ENCODE results near the gene ACAN.

The ACAN gene

DNA sequence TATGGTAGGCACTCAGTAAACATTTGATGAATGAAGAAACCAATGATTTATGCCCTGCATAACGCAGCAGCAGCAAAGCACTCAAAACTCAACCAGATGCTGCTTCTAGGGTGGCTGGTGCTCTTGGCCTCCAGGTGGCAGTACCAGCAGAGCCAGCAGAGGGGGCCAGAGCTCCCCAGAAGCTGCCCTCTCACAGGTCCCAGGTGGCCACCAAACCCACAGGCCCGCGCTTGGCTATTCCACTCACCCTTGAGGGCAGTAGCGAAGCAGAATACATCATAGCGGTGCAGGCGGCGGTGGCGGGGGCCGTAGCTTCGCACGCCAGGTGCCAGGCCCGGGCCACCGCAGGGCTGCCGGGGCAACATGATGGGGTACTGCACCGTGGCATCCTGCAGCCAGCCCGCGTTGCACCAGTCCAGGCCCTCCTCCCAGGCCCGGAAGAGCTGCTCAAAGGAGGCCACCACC, 75.5 kb downstream of the ACAN start:
- DNase-seq = peak; percentile 56

GRCh38 chr15:88880944-88881740, 77.9 kb downstream of the ACAN start:
- no peak for DNase-seq

GRCh38 chr15:88881775-88882174, 78.5 kb downstream of the ACAN start:
- DNase-seq = peak; percentile 24

DNA sequence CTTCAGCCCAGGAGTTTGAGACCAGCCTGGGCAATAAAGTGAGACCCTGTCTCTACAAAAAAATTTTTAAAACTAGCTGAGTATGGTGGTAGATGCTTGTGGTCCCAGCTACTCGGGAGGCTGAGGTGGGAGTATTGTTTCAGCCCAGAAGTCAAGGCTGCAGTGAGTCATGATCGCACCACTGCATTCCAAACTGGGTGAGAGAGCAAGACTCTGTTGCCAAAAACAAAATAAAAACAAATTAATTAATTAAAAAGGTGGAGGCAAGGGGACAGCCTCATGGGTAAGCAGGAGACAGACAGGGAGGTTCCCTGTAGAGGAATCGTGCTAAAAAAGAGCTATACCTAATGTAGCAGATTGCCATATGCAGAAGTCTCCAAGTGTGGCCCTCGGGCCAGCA, 79.5 kb downstream of the ACAN start:
- DNase-seq = peak; percentile 53

GRCh38 chr15:88887068-88887580, 83.9 kb downstream of the ACAN start:
- DNase-seq = no peak

DNA sequence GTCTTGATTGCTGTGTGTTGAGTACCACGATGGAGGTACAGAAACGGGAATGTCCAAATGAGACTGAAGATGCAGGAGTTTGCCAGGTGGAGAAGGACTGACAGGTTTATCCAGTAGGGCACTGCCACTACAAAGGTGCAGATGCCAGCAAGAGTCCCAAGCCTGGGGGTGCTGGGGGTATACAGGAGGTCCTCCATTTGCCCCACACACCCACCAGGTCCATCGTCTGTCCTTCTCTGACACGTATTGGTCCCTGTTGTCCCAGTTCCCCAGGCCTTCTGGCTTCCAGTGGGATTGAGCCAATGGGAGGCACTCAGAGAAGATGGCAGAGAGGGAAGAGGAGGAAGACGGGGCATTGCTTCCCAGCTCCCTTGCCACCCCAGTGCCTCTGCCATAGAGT, 85.5 kb downstream of the ACAN start:
- no peak for DNase-seq

- peak; percentile 48 for DNase-seq
These were observed 87.3 kb downstream of the ACAN start for GRCh38 chr15:88890495-88890894.

DNA sequence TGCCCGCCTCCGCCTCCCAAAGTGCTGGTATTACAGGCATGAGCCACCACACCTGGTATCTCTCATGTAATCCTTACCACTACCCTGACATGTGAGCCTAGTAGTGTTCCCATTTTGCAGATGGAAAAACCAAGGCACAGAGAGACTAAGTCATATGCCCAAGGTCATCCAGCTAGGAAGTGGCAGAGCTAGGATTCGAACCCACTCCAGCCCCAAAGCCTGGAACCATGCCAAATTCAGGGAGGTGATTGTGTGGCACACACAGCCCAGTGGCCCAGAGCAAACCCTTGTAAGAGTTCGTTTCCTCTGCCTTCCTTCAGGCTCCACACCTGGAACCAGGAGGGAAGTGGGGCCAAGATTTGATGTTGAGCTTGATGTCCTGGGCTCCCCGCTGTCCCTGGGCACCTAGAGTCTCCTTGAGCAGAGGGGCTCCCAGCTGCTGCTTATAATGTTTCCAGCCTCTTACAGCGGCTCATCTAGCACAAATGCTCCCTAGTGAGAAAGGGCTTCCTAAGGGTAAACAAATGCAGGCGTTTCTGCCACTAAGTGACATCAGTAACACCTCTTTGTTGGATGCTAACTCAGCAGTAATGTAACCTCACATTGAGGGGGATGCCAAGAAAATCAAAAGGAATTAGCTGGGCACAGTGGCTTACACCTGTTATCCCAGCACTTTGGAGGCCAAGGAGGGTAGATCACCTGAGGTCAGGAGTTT, 88.5 kb downstream of the ACAN start:
- no peak for DNase-seq

DNA sequence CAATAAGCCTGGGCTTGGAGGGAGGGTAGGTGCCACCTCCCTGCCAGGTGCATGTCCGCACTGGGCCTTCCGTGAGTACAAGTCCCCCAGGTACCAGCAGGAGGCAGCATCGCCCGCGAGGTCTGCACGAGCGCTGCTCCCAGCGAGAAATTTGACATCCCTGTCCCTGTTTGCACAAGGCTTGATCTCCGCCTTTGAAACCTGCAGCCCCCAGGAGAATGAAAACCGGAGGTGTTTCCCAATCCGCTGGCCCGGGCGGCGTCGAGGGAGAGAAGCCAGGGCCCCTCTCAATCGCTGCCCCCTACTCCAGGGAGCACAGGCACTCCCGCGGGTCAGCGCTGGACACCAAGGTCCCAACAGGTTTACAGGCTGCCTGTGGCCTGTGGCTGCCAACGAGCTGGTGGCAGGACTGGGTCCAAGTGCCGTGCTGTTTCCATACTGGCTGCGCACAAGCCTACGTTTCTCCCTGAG, 91.1 kb downstream of the ACAN start:
- DNase-seq = peak; percentile 18

DNA sequence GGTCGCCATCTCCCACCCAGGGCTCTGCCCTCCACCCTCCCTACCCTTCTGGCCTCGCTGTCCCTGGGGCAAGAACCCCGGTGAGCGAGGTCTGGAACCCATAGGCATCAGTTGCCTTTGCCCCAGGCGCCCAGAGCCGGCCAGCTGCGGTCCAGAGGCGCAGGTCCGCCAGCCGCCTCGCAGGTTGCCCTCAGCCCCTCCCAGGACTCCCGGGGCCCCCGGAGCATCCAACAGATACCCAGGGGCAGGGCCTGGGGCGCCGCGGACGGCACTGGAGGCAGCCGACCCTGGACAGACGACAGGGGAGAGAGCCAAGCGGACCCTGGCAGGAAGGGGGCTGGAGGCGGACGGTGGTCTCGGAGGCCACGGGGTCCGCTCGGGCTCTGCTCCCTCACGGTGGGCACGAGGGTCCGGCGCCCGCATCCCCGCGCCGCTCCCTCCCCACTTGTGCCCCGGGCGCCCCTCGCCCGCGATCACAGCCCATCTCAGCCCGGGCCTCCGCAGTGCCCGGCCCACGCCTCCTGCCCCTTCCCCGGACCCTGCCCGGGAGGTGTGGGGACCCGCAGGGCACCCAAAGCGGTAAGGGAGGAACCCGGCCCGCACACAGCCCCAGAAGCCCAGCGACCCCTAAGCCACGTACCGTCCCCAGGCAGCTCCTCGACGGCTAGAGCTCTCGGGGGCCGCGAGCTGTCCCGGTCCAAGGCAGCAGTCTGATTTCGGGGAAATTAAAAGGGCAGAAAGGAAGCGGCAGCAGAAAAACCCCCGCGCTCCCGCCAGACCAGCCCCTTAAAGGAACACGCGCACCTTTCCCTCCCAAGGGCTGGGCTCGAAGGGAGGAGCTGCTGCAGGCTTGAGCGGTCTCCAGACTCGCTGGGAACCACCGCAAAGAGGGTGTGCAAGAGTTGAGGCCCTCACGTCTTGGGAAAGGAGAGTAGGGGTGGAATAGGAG, 91.9 kb downstream of the ACAN start, which contains the start of gene HAPLN3:
TSS of gene HAPLN3 (minus strand) at position 726 of the 949 bp plus-strand sequence. CDS start 8,246 bp downstream, outside the sequence.
- peak; percentile 40 for DNase-seq

- DNase-seq = no peak
These were observed 93.2 kb downstream of the ACAN start for GRCh38 chr15:88896333-88897033.

- no peak for DNase-seq
These were observed 93.9 kb downstream of the ACAN start for GRCh38 chr15:88897142-88897455.

DNA sequence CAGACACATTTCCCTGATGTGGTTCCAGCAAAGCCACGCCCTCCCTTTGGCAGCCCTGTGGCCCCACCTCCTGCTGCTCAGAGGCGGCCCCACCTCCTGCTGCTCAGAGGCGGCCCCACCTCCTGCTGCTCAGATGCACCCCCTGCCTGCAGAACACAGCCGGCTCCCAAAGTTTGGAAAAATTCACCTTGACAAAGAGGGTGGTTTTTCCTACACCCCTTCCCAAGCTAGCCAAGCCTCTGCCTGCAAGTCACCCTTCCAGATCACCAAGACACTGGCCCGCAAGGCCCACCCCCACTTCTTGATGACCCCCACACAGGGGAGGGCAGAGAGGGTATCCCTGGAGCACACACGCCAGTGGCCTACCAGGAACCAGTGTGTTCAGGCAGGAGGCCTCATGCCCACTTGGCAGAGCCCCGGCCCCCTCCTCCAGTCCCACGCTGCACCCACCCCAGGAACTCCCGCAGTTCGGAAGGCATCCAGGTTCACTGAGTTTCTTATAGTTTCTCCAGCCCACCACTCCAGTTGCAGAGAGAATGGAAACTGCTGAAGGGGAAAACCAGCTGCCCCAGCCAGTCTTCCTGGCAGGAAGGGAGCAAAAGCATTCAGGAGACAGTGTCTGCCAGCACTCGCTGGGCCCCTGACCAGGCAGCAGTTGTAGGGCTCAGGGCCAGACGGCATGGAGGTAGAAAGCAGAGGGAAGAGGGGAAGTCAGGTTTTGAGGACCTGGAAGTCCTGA, 94.4 kb downstream of the ACAN start:
- DNase-seq = peak; percentile 83

GRCh38 chr15:88898736-88899135, 95.5 kb downstream of the ACAN start:
- DNase-seq = no peak

- DNase-seq = no peak
These were observed 96.0 kb downstream of the ACAN start for GRCh38 chr15:88899251-88899650.

DNA sequence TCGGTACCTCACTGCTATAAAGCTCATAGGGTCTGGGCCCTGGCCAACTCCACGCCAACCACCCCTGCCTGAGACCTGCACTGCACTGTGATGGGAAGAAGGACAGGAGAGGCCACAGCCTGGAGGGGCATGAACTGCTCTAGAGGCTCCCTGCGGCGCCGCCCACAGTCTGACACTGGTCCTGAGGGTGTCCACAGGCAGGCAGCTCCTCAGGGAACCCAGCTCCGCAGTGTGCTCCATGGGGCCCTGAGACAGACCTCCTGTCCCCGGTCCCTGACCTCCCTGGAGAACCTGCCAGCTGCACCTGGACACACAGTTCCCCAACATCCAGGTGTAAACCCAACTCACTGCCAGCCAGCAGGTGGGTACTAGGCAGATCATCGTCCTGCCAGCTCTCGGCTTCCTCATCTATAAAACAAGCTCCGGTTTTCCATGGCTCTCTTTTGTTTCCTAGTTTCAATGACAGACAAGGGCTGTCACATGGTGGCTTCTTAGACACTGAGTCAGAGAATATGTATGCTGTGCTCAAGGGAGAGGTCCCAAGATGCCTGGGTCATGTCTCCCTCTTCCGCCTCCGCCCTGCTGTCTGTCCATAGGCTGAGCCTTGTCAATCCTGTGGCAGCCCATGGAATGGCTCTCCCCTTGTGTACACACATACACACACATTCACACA, 97.2 kb downstream of the ACAN start:
- DNase-seq = peak; percentile 65

- no peak for DNase-seq
These were observed 97.8 kb downstream of the ACAN start for GRCh38 chr15:88900982-88901418.

DNA sequence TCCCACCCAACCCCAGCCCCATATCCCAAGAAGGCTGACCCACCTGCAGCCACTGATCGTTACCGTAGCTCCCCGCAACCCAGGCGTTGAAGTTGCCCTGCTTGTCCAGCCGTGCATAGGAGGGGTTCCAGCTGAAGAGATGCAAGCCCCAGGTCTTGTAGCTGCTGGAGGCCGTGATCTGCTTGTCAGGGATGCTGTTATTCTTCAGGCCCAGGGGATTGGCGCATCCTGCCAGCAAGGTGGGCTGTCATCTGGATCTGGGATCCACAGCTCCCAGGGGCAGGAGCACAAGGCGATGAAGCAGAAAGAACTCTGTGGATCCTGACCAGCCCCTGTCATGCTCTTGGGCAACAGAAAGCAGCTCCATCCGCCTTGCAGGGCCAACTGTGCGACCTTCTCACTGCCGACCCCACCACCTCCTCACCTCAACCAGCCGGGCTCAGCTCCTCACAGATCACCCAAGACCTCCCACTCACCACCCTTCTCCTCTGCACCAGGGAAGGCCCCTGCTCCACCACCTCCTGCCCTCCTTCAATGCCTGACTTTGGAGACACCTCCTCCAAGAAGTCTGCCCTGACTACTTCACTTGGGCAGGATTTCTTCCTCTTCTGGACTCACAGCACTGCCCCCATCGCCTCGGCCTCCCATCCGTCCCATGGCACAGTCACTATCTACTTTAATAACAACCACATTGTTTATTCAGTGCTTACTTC, 98.4 kb downstream of the ACAN start:
- DNase-seq = no peak

GRCh38 chr15:88902221-88902835, 99.1 kb downstream of the ACAN start:
- no peak for DNase-seq
